Loucy (cell line): ENCODE results near the gene MIB1.
"Not testable (repeated sequence)": the region's sequence is repeated elsewhere in the genome, so short reads cannot be mapped to it uniquely, and the experiment has no call there.

Experiments used
- H2AFZ ChIP-seq: fragments of 200-600 bp; sonication (generic); 2 replicates; pipeline ENCODE4 v1.6.0; 2016; ENCODE audit warnings: antibody characterized with exemption, mild to moderate bottlenecking, low read length, moderate library complexity
- H3F3A ChIP-seq: fragments of 200-600 bp; 2 replicates; pipeline ENCODE4 v1.6.0; 2016; ENCODE audit warnings: antibody characterized with exemption, low read depth, mild to moderate bottlenecking
- H3K27me3 ChIP-seq: fragments of 200-600 bp; sonication (generic); 2 replicates; pipeline ENCODE4 v1.6.1; 2014; ENCODE audit warnings: low read length, mild to moderate bottlenecking; ENCODE audit not compliant: insufficient read depth, poor library complexity, severe bottlenecking
- H3K36me3 ChIP-seq: fragments of 200-600 bp; sonication (generic); 2 replicates; pipeline ENCODE4 v1.6.1; 2016; ENCODE audit warnings: low read length; ENCODE audit not compliant: insufficient read depth
- H3K4me1 ChIP-seq: fragments of 200-600 bp; sonication (generic); 2 replicates; pipeline ENCODE4 v1.5.1; 2014; ENCODE audit warnings: low read length, mild to moderate bottlenecking; ENCODE audit not compliant: insufficient read depth, poor library complexity, severe bottlenecking
- H3K4me2 ChIP-seq: fragments of 200-600 bp; sonication (generic); 2 replicates; pipeline ENCODE4 v1.6.0; 2014; ENCODE audit warnings: antibody characterized with exemption, low read length, low read depth, mild to moderate bottlenecking; ENCODE audit not compliant: poor library complexity, severe bottlenecking
- H3K4me3 ChIP-seq: fragments of 200-600 bp; sonication (generic); 2 replicates; pipeline ENCODE4 v1.5.1; 2014; ENCODE audit warnings: low read length, mild to moderate bottlenecking, mixed read lengths; ENCODE audit not compliant: poor library complexity, severe bottlenecking
- H3K79me2 ChIP-seq: fragments of 200-600 bp; sonication (generic); 2 replicates; pipeline ENCODE4 v1.6.1; 2014; ENCODE audit warnings: low read length; ENCODE audit not compliant: insufficient read depth
- H3K9ac ChIP-seq: fragments of 200-600 bp; sonication (generic); 2 replicates; pipeline ENCODE4 v1.6.0; 2014; ENCODE audit warnings: mild to moderate bottlenecking, low read depth, low read length, moderate library complexity; ENCODE audit not compliant: poor library complexity, severe bottlenecking
- H3K9me2 ChIP-seq: fragments of 200-600 bp; sonication (generic); replicated peaks from 2 replicates; pipeline ENCODE4 v1.6.1; 2016; ENCODE audit warnings: low read depth, low read length, mixed read lengths
- H3K9me3 ChIP-seq: fragments of 200-600 bp; sonication (generic); 2 replicates; pipeline ENCODE4 v1.6.1; 2014; ENCODE audit warnings: mild to moderate bottlenecking, antibody characterized with exemption, low read length, low read depth; ENCODE audit not compliant: insufficient read depth
- H4K20me1 ChIP-seq: fragments of 200-600 bp; sonication (generic); 2 replicates; pipeline ENCODE4 v1.6.0; 2014; ENCODE audit warnings: antibody characterized with exemption, low read length, mild to moderate bottlenecking; ENCODE audit not compliant: insufficient read depth, poor library complexity, severe bottlenecking
- CTCF ChIP-seq: fragments of 200-600 bp; sonication (generic); conservative IDR thresholded peaks from 2 replicates; pipeline ENCODE4 v1.5.1; 2014; ENCODE audit warnings: mild to moderate bottlenecking, antibody characterized with exemption, low read length
- EZH2phosphoT487 ChIP-seq: fragments of 200-600 bp; IDR thresholded peaks from 2 replicates; pipeline ENCODE4 v1.6.1; 2018; ENCODE audit warnings: antibody characterized with exemption, mild to moderate bottlenecking, moderate library complexity, borderline replicate concordance

The MIB1 gene

DNA sequence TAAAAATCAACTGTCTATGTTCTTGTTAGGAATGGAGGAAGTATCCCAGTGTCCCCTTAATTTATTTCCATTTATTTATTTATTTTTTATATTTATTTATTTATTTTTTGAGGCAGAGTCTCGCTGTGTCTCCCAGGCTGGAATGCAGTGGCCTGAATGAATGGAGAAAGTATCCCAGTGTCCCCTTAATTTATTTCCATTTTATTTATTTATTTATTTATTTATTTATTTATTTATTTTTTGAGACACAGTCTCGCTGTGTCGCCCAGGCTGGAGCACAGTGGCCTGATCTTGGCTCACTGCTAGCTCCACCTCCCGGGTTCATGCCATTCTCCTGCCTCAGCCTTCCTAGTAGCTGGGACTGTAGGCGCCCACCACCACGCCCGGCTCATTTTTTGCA lies 34.1 kb downstream of the MIB1 start:
- Histone ChIP-seq H3K79me2 (no peaks in the 10 kb centered on the region), H3F3A (no peaks in the 10 kb centered on the region), H3K9me2 (no peaks in the 10 kb centered on the region), H3K4me1 (no peaks in the 10 kb centered on the region), H3K9me3 (no peaks in the 10 kb centered on the region), H4K20me1 (peaks cover 4% of the 10 kb centered on the region), H3K4me3 (no peak overlapping the region), H3K27me3 (no peaks in the 10 kb centered on the region), H3K4me2 (no peak overlapping the region), H3K36me3 (peaks cover 65% of the 10 kb centered on the region), H3K9ac (no peak overlapping the region), H2AFZ (no peak overlapping the region)
- TF ChIP-seq EZH2phosphoT487 (no peak), CTCF (no peak)

DNA sequence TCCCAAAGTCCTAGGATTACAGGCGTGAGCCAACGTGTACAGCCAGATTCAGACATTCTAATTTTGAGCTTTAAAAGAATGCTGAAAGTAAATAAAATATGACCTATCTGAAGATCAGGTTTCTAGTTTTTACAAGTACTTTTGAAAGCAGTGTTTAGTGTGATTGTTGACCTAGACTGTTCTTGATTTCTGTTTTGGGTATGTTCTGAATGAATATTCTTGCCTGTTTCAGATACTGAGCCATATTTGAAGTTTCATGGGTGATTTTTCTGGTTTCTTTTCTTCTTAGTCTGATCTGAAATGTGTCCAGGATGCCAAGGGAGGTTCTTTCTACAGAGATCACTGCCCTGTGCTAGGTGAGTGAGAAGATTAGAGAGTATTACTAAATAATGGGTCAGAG lies 37.2 kb downstream of the MIB1 start:
- H3K4me1 ChIP-seq: no peaks in the 10 kb centered on the region
- TF ChIP-seq CTCF (no peak), EZH2phosphoT487 (no peak)
- no peaks in the 10 kb centered on the region for H3K9me3 ChIP-seq
- H3K4me3 ChIP-seq: no peak overlapping the region
- H3K9ac ChIP-seq: no peak overlapping the region
- H4K20me1 ChIP-seq: peaks cover 4% of the 10 kb centered on the region
- no peak overlapping the region for H3K4me2 ChIP-seq
- H2AFZ ChIP-seq: no peak overlapping the region
- H3F3A ChIP-seq: no peaks in the 10 kb centered on the region
- peaks cover 63% of the 10 kb centered on the region for H3K36me3 ChIP-seq
- no peaks in the 10 kb centered on the region for H3K9me2 ChIP-seq
- no peaks in the 10 kb centered on the region for H3K27me3 ChIP-seq
- H3K79me2 ChIP-seq: no peaks in the 10 kb centered on the region

- Histone ChIP-seq H3K9me3 (peaks cover 6% of the 10 kb centered on the region; the same call in 1 of the 2 replicates), H3K4me2 (no peak overlapping the region), H3K4me3 (no peak overlapping the region), H3K27me3 (no peaks in the 10 kb centered on the region), H3F3A (no peaks in the 10 kb centered on the region), H3K79me2 (no peaks in the 10 kb centered on the region), H4K20me1 (no peaks in the 10 kb centered on the region), H2AFZ (no peak overlapping the region), H3K9ac (no peak overlapping the region), H3K9me2 (no peaks in the 10 kb centered on the region), H3K36me3 (peaks cover 77% of the 10 kb centered on the region), H3K4me1 (no peaks in the 10 kb centered on the region)
- no peak for TF ChIP-seq EZH2phosphoT487
Measured at GRCh38 chr18:21786526-21786925, 45.9 kb downstream of the MIB1 start.

GRCh38 chr18:21796089-21796488 lies 55.5 kb downstream of the MIB1 start:
- not testable (repeated sequence) for H4K20me1 ChIP-seq, H3K4me2 ChIP-seq, H3K4me3 ChIP-seq, H2AFZ ChIP-seq, H3F3A ChIP-seq, H3K79me2 ChIP-seq, H3K27me3 ChIP-seq, H3K9ac ChIP-seq, H3K4me1 ChIP-seq, H3K9me3 ChIP-seq, H3K9me2 ChIP-seq
- peaks cover 29% of the 10 kb centered on the region; the same call in 1 of the 2 replicates for H3K36me3 ChIP-seq
